Spinal cord (tissue), 10 donors: ENCODE results near the gene RNASE8. TPM values are rescaled to one million over a fixed set of nuclear protein-coding genes. Genes with fewer than 3 reads are reported as not detected.

Source experiments
- DNase-seq, 6 donors: peaks; one replicate each; pipeline versions ENCODE4 v3.0.0 to v3.0.0-alpha.2; 2013 to 2015; ENCODE audit warnings: low spot score in 6 of 6, low read depth in 4 of 6
- H3K27ac ChIP-seq: one replicate; pipeline ENCODE4 v1.5.1; 2013; ENCODE audit warnings: low read depth, low read length, control low read depth
- H3K27me3 ChIP-seq: one replicate; pipeline ENCODE4 v1.6.1; 2013; ENCODE audit warnings: low read length; ENCODE audit not compliant: control insufficient read depth, insufficient read depth
- H3K36me3 ChIP-seq: one replicate; pipeline ENCODE4 v1.6.1; 2013; ENCODE audit warnings: low read length; ENCODE audit not compliant: control insufficient read depth, insufficient read depth
- H3K4me1 ChIP-seq: one replicate; pipeline ENCODE4 v1.6.1; 2013; ENCODE audit warnings: low read length; ENCODE audit not compliant: control insufficient read depth, insufficient read depth
- H3K4me3 ChIP-seq: one replicate; pipeline ENCODE4 v1.5.1; 2013; ENCODE audit warnings: low read depth, low read length, control low read depth
- H3K9me3 ChIP-seq: one replicate; pipeline ENCODE4 v1.6.1; 2013; ENCODE audit warnings: low read length; ENCODE audit not compliant: control insufficient read depth, insufficient read depth
- WGBS: methylation state at CpG from one replicate; pipeline ENCODE4 v1.1.5; 2013; ENCODE audit warnings: missing lambda C conversion rate; ENCODE audit not compliant: insufficient coverage; 5-methylcytosine and 5-hydroxymethylcytosine counted together
- polyA plus RNA-seq, 2 donors: library from polyadenylated mRNA; unstranded; fragments of 120-200 nt; gene quantifications; one replicate each; pipeline ENCODE4 v1.2.1, GENCODE V29; 2013; ENCODE audit not compliant: insufficient read length in 2 of 2
- total RNA-seq, 2 donors: library from RNA; depleted of rRNA in 1 of 2; stranded (reverse); fragments of 120-200 nt in 1 of 2; fragments of >200 nt in 1 of 2; gene quantifications; one replicate each; pipeline versions ENCODE4 v1.2.3 to v1.2.4, GENCODE V29; 2013 to 2014
- donor health status: healthy.

The RNASE8 gene
- total and polyA plus RNA-seq, 4 donors, result not detected

DNA sequence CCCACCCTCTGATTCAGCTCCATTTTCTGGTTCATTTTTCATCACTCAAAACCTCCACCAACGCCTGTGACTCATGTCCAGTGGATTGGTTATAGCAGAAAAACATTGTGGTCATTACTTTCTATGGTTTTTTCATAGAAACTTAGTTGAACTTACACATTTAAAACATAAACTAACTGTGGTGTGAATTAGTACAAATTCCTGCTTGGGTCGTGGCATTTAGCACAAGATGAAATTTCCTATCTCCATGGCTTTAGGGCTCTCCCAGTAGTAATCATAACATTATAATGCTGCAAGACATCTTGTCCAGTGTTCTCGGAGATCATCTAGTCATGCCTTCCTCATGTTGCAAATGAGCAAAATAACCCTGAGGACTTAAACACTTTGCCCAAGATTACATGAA is 8.3 kb upstream of the RNASE8 start:
- WGBS, result 100% methylated on average over 2 of the region's 3 CpGs
- Histone ChIP-seq H3K9me3 (no peaks in the 10 kb centered on the region), H3K27ac (no peak overlapping the region)

DNA sequence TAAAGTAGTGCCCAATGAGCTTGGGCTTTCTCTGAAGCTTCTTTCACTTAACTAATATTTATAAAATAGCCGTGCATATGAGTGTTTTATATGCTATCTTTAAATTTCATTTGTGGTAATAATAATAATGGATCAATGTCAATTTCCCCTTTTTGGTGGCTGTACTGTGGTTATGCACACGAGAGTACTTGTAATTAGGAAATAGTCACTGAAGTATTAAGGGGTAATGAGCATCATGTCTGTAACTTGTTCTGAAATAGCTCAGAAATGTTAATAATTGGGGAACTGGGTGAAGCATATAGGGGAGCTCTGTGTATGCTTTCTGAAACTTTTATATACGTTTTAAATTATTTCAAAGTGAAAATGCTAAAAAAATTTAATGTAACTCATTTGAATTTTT is 7.0 kb upstream of the RNASE8 start:
- Histone ChIP-seq H3K36me3 (no peaks in the 10 kb centered on the region), H3K4me1 (no peaks in the 10 kb centered on the region), H3K9me3 (no peaks in the 10 kb centered on the region), H3K4me3 (no peak overlapping the region), H3K27me3 (no peaks in the 10 kb centered on the region), H3K27ac (no peak overlapping the region)
- no peak for DNase-seq
- WGBS, result no CpG with 5 or more reads among the region's 3 CpGs

More for the DNA sequence above, 8.3 kb upstream of the RNASE8 start:
- Histone ChIP-seq H3K36me3 (no peaks in the 10 kb centered on the region), H3K4me1 (peaks cover 2% of the 10 kb centered on the region), H3K27me3 (no peaks in the 10 kb centered on the region), H3K4me3 (no peak overlapping the region)
- no peak for DNase-seq

DNA sequence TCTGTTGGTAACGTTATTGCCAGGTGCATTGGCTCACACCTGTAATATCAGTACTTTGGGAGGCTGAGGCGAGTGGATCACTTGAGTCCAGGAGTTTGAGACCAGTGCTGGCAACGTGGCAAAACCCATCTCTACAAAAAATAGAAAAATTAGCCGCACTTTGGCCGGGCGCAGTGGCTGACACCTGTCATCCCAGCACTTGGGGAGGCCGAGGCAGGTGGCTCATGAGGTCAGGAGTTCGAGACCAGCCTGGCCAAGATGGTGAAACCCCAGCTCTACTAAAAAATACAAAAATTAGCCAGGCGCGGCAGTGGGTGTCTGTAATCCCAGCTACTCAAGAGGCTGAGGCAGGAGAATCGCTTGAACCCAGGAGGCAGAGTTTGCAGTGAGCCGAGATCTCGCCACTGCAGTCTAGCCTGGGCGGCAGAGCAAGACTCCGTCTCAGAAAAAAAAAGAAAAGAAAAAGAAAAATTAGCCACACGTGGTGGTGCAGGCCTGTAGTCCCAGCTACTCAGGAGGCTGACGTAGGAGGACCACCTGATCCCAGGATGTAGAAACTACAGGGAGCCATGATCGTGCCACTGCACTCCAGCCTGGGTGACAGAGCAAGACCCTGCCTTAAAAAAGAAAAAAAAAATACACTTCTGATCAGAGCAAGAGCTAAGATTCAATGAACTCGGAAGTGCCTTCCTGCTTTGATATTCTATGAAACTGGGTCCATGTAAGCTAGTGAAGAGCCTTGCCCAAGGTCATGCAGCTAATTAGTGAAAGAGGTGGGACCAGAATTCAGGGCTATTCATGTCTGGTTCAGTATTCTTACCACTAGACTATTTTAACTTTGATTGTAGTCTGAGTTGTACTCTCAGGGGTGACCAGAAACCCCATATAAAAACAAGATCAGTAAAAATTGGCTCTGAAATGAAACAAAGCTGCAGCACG is 4.2 kb upstream of the RNASE8 start:
- peaks cover 4% of the 10 kb centered on the region for H3K4me1 ChIP-seq
- H3K9me3 ChIP-seq, result no peaks in the 10 kb centered on the region
- H3K27ac ChIP-seq, result no peak overlapping the region
- H3K4me3 ChIP-seq, result no peak overlapping the region
- no peak for DNase-seq
- H3K36me3 ChIP-seq, result no peaks in the 10 kb centered on the region
- 93% methylated on average over 14 of the region's 20 CpGs for WGBS
- H3K27me3 ChIP-seq, result no peaks in the 10 kb centered on the region

DNA sequence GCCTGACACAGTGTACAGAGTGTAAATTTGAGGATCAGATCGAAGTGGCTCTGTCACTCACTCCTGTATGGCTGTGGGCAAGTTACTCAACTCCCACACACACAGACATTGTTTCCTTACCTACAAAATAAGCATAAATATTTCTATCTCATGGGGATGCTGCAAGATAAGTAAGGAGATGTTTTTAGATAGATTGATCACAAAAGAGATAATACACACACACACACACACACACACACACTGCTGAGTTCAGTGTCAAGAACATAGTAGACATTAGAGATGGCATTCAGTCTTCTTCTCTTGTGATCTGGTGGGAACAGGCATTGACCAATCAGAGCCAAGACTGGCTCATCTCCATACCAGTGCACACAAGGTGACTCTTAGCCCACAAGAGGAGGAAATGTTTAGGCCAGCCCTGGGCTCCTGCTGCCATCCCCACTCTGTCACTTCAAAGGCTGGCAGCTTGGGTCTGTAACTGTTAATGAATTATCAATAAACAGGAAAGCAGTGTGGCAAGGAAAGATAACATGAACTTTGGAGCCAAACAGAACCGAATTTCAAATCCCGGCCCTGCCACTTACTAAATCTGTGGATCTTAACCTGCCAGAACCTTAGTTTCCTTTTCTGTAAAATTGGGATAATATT is 3.4 kb upstream of the RNASE8 start:
- Histone ChIP-seq H3K27ac (no peak overlapping the region), H3K9me3 (no peaks in the 10 kb centered on the region), H3K4me3 (no peak overlapping the region), H3K4me1 (peaks cover 4% of the 10 kb centered on the region), H3K36me3 (no peaks in the 10 kb centered on the region), H3K27me3 (no peaks in the 10 kb centered on the region)
- DNase-seq, result no peak
- no CpG with 5 or more reads among the region's 3 CpGs for WGBS

DNA sequence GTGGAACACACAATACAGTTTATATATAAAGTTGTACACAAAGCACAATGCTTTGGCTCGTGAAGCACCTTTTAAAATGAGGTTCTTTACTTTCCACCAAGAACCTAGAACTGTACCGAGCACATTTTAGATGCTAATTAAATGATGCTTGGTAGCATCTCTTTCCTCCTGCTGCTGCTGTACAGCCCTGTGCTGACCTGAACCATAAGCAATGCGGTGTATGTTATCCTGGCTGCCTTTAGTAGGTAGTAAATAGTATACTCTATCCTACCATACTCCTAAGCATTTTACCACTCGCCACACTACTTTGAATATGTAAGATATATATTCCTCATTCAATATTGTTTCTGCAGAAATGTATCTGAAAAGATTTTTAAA is 2.9 kb upstream of the RNASE8 start:
- WGBS, result no CpG with 5 or more reads among the region's 4 CpGs
- peaks cover 4% of the 10 kb centered on the region for H3K4me1 ChIP-seq
- H3K36me3 ChIP-seq, result no peaks in the 10 kb centered on the region
- no peak overlapping the region for H3K27ac ChIP-seq
- no peak overlapping the region for H3K4me3 ChIP-seq
- no peak for DNase-seq
- H3K9me3 ChIP-seq, result no peaks in the 10 kb centered on the region
- no peaks in the 10 kb centered on the region for H3K27me3 ChIP-seq

DNA sequence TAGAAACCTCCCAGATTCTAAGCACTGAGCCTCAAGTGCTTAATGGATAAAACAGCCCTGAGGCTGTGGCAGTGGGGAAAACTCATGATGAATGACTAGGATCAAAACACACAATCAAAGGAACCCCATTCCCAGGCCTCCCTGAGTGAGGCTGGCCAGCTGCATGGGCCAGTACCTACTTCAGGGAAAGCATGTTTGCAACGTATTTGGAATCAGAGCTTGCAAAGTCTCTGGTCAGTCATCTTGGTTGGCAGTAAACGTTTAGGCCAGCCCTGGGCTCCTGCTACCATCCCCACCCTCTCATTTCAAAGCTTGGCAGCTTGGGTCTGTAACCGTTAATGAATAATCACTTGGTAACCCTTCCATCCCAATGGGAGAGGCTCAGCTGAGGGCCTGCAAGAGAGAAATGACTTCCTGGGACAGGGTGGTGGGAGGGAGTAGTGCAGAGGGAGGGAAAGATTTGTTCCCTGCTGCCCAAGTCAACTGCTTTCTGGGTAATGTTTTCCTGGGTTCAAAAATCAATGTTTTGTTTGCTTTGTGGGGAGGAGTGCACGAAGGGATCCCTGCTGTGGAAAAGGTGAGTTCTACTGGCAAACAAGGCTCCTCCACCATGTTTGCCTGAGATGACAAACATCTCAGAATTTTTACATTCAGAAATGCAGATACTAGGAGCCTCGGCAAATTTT is 2.0 kb upstream of the RNASE8 start:
- H3K4me1 ChIP-seq, result peaks cover 7% of the 10 kb centered on the region
- H3K27me3 ChIP-seq, result no peaks in the 10 kb centered on the region
- no peak for DNase-seq
- no peak overlapping the region for H3K27ac ChIP-seq
- 50% methylated on average over 4 of the region's 5 CpGs for WGBS
- H3K4me3 ChIP-seq, result no peak overlapping the region
- H3K36me3 ChIP-seq, result no peaks in the 10 kb centered on the region
- H3K9me3 ChIP-seq, result no peaks in the 10 kb centered on the region

DNA sequence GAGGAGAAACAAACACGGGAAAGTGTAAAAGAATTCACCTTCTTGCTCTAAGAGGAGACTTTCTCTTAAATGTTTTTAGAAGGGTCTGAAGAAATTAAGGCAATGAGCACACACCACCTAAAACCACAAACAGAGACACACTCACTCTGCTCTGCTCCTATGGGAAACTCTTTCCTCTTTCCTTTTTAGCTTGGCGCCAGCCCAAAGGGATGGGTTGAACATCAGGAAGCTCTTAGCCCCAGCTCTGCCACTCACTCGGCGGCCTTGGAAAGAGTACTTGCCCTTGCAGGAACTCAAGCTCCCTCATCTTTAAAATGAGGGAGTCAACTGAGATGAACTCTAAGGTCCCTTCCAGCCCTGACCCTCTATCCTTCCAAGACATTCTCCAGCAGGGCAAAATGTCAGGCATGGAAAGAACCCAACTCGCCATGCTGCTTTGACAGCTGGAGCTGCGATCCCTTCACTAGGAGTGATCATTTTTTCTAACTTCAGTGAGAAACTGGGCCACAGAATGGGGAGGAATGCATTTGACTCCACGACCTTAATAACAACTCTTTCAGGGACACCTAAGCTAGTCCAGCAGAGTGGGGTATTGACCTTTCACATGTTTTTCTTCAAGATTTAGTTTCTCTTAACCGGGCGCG is 980 bp upstream of the RNASE8 start:
- no peak overlapping the region for H3K4me3 ChIP-seq
- H3K9me3 ChIP-seq, result no peaks in the 10 kb centered on the region
- no peak overlapping the region for H3K27ac ChIP-seq
- H3K27me3 ChIP-seq, result no peaks in the 10 kb centered on the region
- DNase-seq, result peak in 1 of 6 donors; percentile 36
- 77% methylated on average over 5 of the region's 10 CpGs for WGBS
- no peaks in the 10 kb centered on the region for H3K36me3 ChIP-seq
- H3K4me1 ChIP-seq, result peaks cover 7% of the 10 kb centered on the region

DNA sequence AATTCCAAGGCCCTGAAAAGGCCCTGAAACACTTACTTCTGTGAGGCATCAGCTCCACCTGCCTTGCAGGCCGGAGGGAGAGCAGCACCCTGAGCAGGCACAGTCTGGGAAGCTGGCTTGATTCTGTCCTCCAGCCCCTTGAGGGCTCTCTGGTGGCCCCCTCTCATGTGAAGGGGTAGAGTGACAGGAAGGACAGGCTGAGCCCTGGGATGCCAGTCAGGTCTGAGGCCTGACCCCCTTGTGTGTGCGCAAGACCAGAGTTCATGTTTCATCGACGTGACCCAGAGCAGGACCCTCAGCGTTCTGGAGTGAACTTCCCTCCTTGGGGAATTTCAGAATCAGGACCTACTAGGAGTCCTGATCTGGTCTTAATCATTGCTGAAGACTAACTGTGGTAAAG is 1.3 kb downstream of the RNASE8 start:
- H3K36me3 ChIP-seq, result no peaks in the 10 kb centered on the region
- WGBS, result 83% methylated on average over 5 of the region's 5 CpGs
- no peaks in the 10 kb centered on the region for H3K9me3 ChIP-seq
- H3K4me3 ChIP-seq, result no peak overlapping the region
- peaks cover 7% of the 10 kb centered on the region for H3K4me1 ChIP-seq
- H3K27me3 ChIP-seq, result no peaks in the 10 kb centered on the region
- DNase-seq, result no peak
- no peak overlapping the region for H3K27ac ChIP-seq

DNA sequence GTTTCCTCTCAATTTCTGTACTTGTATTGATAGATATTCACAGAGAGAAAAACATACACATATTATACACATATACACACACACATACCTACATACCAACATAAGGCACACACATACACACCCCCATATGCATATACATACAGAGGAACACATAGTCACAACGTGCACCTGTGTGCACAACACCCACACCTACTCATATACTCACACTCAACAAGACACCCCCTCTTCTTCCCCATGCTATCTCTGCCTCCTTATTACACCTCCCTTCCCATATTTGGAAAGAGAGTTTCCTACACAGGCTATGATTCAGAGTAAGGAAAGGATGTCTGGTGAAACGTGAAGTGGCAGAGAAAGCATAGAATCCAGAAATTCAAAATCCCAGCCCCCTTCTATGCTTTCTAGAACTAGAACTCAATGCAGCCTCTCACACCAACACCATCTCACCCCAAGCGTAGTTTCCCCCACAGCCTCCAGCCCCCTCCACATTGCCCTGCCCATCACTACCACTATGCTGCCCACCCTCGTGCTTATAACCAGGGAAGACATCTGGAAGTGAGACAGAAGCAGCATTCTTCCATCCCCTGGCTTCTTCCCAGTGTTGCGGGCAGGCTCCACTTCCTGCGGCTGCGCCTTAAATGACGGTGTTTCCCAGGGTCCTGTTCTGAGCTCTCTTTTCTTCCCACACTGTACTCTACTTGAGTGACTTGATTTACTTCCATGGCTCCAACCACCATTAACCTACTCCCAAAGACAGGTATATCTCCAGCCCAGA is 2.4 kb downstream of the RNASE8 start:
- 60% methylated on average over 6 of the region's 8 CpGs for WGBS
- DNase-seq, result peak in 3 of 6 donors; percentile 19 to 64 (median 32)
- Histone ChIP-seq H3K9me3 (no peaks in the 10 kb centered on the region), H3K27ac (no peak overlapping the region), H3K36me3 (no peaks in the 10 kb centered on the region), H3K4me3 (no peak overlapping the region), H3K4me1 (peaks cover 7% of the 10 kb centered on the region), H3K27me3 (no peaks in the 10 kb centered on the region)
